ENCODE data around the gene UBA52.

Gene UBA52

DNA sequence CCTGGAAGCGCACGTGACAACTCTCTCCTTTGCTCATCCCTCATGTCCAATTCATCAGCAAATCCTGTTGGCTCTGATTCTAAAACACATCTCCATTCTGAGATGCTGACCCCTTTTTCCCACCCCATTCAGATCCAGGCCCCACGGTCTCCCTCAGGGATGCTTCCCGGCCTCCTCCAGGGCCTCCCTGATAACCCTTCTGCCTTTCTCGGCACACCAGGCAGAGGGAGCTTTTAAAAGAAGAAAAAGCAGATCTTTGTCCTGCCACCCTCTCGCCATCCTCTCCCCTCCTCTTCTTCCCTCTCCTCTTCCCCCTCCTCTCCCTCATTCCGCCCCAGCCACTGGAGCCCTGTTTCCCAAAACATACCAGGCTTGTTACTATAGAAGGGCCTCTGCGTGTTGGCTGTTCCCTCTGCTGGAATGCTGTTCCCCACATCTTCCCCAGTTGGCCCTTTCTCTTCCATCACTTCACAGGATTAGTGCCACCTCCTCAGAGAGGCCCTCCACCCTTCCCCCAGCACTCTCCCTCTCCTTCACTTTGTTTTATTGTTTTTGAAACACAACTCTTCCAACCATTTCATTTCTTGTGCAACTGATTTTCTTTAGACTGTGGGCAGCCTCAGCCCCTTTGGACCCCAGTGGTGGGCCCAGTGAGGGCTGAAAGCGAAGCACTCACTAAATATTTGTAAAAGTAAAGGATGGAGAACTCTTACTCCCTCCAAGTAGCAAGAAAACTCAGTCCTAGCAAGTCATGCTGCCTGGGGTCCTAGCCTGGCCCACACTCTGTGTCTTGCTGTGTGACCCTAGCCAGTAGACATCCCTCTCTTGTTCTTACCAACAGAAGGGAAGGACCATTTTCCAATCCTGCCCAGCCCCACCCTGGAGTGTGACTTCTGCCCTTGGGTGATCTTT is 37.4 kb downstream of the UBA52 start:
- DNase-seq = no peak

DNA sequence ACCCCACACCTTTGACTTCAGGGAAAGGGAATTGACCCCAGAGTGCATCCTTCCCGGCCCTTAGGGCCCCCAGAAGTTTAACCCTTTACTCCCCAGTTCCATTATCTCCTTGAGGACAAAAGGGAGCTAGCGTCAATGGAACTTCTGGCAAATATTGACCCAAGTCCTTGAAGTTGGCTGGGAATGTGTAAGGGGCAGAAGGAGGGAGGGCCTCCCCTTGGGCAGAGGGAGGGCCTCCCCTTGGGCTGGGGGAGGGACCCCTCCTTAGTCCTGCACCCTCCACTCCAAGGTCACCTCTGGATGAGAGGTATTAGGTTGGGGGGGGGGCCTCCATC is 38.0 kb downstream of the UBA52 start:
- DNase-seq = no peak

DNA sequence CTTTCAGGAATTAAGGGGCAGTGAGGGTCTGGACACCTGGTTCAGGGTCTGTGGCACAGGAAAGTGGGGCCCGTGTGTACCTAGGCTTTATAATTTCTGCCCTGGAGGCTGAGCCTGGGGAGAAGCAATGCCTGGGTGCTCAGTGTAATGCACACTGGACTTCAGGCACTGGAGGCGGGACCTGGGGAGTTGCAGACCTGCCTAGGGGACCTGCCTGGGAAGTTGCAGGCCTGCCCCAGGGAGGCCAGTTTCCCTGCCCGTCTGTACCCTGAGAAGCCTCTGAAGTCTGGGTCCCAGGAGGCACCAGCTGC is 38.5 kb downstream of the UBA52 start:
- DNase-seq = no peak

DNA sequence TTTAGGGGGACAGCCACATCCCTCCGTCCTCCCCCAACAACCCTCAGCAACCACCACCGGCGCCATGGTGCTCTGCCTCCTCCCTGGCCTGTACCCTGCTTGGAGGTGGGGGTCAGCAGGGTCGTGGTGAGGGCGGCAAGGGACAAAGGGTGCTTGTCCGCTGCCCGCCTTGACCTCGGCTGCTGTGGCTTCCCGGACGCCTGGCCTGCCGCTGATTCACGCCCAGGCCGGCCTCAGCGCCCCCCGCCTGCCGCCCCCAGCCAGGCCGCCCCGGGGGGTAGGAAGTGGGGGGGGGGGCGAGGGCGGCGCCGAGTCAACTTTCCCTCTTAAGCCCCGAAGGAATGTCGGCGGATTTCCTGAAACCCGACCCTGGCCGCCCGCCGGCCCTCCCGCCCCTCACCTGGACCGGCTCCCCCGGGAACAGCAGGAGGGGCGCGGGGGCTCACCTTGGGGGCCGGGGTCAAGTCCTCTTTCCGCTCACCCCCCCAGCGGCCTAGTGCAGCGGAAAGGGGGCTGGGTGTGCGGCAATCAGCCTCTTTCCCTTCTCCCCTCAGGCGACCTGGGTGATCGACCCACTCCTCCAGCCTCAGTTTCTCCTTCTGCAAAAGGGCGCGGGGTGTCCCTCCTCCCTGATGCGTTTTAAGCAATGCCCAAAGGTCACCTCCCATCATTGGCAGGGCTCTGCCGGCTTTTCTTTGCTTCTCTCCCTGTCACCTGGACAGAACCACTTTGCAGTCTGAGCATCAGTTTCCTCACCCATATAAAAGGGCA is 39.1 kb downstream of the UBA52 start:
- no peak for DNase-seq

DNA sequence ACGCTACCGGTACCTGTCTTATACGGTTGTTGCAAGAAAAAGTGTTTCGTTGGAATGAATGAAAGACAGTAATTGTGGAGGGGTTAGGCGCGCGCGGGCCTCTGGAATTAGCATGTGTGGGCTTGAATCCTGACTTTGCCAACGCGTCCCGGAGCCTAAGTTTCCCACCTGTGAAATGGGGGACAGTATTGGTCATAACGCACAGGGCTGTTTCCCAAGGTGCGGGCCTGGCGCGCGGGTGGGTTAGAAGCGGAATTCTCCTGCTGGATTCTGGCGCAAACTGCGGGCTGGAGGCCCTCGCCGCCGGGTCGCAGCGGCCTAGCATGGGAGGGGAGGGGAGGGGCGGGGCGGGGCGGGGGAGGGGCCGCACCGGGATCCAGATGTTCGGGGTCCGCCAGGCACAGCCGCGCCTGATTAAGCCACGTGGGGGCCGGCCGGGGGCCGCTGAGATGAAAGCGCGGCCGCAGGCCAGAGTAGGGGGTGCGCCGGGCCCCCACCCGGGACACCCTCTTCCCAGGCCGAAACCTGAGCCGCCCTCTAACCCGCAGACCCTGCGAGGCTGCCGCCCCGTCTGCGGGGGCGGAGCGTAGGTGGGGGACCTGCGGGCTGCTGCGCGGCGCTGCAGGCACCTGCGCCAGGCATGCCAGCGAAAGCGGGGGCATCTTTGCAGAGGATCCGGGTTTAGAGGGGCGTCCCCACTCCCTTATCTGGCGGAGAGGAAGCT is 39.8 kb downstream of the UBA52 start:
- DNase-seq = no peak

DNA sequence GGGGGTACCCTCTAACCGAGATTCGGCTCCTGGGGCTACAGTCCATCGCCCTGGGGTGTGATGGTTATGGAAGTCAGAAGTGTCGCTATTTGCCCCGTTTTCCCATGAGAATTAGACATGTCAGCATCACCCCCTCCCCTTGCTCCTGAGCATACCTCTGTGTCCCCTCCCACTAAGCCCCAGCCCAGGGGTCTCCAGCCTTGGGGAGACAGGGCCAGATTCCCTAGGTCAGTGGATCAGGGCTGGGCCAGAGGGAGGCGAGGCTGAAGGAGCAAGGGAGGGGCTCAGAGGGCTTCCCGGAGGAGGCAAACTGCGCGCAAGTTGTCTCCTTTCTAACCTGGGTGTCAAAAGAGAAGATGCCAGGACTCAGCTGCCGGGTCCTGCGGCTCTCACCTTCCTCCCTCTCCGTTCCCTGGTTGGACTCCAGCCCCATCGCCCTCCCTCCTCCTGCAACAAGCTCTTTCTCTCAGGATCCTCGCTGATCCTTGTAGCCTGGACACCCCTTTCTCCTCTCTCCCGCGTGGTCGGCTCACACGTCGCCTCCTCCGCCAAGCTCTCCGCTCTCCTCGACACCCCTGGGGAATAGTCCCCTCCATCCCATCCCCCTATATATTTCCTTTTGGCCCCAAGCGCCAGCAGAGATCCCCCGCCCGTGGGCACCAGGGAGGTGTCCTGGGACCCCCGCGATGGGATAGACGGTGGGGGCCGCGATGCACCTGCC is 40.6 kb downstream of the UBA52 start:
- no peak for DNase-seq

DNA sequence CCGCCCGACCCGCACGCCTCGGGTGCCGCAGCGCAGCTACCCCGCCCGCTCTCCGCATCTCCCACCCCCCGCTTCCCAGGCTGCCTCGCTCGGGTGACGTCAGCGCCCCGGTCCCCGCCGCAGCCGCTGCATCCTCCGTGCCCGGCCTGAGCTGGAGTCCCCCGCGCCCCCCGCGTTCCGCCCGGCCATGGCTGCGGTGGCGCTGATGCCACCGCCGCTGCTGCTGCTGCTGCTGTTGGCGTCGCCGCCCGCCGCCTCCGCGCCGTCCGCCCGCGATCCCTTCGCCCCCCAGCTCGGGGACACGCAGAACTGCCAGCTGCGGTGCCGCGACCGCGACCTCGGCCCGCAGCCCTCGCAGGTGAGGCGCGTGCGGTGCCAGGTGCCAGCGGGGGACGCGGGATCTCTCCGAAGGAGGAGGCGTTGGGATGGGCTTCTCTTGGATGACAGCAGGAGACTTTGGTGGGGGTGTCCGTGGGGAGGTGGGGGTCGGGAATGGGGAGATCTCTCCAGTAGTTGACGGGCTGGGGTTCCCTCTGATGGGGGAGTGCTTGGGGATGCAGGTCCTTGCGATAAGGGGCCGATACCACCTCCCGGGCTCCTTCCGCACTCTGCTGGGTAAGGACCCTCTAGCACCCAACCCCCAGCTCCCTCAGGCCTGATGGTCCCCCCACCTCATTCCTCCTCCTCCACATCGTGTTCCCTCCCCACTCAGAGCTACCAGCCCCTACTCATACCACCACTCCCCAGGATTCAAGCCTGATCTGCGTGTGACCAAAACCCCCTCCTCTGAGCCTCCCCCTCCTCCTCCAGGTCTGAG is 41.3 kb downstream of the UBA52 start, which contains the start of gene TMEM59L:
Gene TMEM59L, plus strand, starts transcription at position 99 of the 817 bp plus-strand sequence. Its CDS starts 89 bp downstream, at position 188.
- no peak for DNase-seq

DNA sequence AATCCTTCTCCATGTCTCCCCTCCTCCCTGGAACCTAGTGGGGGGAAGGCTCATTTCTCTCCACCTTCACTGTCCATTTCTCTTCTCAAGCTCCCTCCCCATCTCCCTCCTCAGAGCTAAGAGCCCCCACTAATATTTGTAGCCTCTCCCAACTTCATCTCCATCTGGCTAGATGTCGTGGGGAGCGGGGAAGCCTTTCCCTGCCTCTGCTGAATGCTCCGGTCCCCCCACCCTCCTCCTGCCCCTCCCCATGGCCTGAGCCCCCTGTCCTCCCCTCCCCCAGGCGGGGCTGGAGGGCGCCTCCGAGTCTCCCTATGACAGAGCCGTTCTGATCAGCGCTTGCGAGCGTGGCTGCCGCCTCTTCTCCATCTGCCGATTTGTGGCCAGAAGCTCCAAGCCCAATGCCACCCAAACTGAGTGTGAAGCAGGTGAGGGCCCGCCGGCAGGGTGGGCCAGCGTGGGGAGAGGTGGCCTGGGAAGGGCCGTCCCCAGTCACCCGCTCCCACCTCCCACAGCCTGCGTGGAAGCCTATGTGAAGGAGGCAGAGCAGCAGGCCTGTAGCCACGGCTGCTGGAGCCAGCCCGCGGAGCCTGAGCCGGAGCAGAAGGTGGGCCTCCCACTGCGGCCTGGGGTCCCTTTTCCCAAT is 42.1 kb downstream of the UBA52 start:
- no peak for DNase-seq

DNA sequence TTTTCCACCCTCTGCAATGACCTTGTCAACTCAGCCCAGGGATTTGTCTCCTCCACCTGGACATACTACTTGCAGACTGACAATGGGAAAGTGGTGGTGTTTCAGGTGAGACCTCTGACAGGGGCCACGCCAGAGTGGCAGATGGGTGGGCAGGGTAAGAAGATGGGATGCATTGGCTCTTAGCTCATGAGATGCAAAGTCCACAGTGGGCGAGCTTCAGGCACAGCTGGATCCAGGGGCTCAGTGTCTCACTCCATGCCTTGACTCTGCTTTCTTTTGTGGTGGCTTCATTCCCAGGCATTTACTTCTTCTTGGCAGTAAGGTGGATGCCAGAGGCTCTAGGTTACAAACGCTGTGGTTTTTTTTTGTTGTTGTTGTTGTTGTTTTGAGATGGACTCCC is 44.4 kb downstream of the UBA52 start:
- no peak for DNase-seq

DNA sequence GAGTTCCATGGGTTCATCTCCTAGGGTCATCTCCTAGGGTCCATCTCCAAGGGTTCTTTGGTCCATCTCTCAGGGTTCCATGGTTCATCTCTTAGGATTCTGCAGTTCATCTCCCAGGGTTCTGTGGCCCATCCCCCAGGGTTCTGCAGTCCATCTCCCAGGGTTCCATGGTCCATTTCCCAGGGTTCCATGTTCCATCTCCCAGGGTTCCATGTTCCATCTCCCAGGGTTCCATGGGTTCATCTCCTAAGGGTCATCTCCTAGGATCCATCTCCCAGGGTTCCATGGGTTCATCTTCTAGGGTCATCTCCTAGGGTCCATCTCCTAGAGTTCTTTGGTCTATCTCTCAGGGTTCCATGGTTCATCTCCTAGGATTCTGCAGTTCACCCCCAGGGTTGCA is 45.9 kb downstream of the UBA52 start:
- DNase-seq = no peak

DNA sequence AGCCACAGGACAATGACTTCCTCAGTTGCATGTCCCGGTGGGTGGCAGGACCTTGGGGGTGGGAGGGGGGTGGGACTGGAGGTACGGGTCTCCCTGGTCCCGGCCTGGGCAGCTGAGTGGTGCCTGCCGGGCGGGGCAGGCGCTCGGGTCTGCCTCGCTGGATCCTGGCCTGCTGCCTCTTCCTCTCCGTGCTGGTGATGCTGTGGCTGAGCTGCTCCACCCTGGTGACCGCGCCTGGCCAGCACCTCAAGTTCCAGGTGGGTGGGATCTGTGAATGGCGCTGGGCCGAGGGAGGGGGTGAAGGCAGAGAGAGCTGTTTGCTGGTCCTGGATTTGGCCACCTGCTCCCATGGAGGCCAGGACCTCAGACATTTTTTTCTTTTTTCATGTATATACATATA is 46.6 kb downstream of the UBA52 start:
- no peak for DNase-seq

DNA sequence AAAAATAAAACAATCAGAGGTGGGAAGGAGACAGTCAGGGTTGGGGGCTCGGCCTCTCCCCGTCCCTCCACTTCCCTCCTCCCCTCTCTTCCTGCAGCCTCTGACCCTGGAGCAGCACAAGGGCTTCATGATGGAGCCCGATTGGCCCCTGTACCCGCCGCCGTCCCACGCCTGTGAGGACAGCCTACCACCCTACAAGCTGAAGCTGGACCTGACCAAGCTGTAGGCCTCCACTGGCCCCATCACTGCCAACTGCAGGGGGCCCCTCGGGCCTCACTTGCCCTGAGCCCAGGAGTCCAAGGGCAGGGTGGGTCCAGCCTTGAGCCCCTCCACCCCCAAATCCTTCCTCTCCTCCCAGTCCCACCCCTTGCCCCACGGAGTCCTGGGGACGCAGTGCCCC is 48.7 kb downstream of the UBA52 start:
- no peak for DNase-seq

DNA sequence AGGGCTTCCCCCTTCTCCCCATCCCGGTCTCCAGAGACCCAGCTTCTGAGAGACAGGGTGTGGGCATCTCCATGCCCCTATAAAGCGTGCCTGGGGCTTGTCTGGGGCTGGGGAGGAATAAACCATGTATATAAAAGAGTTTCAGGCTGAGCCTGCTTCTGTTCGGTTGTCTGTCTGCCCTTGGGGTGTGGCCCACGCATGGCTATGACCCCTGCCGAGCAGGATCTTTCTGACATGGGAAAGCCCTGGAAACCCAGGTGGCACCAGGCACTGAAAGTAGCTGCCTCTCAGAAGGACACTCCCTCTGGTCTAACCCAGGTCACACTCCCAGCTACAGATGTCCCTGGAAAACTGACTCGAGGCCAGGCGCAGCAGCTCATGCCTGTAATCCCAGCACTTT is 49.2 kb downstream of the UBA52 start:
- no peak for DNase-seq

DNA sequence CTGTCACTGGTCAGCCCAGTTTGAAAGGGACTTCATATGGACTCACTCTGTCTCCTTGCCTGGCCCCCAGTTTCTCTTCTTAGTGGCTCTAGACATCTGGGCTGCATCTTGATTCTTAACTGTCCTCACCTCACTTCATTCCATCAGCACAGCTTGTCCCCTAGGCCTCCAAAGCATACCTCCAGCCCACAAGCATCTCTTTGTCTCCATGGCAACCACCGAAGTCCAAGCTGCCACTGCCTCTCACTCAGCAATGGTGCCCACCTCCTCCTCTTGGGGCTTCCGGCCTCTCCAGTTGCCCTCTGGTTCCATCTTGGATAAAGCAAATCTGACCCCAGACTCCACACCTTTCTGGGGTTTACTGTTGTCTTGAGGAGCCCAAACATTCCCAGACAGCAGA is 55.2 kb downstream of the UBA52 start:
- no peak for DNase-seq

All from NCI-H187 (cell line).